ENCODE results near the gene FMC1. TPM values are rescaled to one million over a fixed set of nuclear protein-coding genes. Genes with fewer than 3 reads are reported as not detected.

Gene FMC1
- total RNA-seq, 1 donor from 2014 or later, result 1.6 TPM

DNA sequence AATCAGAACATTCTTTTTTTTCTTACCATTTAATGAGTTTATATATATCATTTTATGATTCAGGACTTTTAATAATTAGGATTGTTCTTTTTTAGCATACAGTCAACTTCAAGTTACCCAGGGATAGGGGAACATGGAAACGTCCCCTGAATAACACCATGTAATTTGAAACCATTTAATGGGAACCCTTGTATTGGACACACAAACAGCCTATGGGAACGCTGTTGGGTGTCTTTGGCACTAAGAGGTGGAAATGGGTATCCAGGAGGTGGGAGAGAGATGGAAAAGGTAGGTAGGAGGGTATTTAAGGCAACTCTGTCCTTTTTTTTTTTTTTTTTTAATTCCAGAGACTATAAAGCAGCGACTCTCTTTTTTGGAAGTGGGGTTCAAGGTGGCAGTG is 21.2 kb downstream of the FMC1 start:
- H3K4me3 ChIP-seq (ENCODE audit: low read depth, low read length), result no peak overlapping the region
- H3K27me3 ChIP-seq (ENCODE audit: control insufficient read depth, insufficient read depth, low read length), result no peaks in the 10 kb centered on the region
- FAIRE-seq (no peak), DNase-seq (ENCODE audit: low read depth) (no peak)
- TF ChIP-seq, protein P1, sequence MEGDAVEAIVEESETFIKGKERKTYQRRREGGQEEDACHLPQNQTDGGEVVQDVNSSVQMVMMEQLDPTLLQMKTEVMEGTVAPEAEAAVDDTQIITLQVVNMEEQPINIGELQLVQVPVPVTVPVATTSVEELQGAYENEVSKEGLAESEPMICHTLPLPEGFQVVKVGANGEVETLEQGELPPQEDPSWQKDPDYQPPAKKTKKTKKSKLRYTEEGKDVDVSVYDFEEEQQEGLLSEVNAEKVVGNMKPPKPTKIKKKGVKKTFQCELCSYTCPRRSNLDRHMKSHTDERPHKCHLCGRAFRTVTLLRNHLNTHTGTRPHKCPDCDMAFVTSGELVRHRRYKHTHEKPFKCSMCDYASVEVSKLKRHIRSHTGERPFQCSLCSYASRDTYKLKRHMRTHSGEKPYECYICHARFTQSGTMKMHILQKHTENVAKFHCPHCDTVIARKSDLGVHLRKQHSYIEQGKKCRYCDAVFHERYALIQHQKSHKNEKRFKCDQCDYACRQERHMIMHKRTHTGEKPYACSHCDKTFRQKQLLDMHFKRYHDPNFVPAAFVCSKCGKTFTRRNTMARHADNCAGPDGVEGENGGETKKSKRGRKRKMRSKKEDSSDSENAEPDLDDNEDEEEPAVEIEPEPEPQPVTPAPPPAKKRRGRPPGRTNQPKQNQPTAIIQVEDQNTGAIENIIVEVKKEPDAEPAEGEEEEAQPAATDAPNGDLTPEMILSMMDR (IDR thresholded peaks at IDR 0.05; ENCODE audit: insufficient read depth, low read length, severe bottlenecking), result no peak
- peaks cover 9% of the 10 kb centered on the region for H3K36me3 ChIP-seq (ENCODE audit: control insufficient read depth, insufficient read depth, low read length)

DNA sequence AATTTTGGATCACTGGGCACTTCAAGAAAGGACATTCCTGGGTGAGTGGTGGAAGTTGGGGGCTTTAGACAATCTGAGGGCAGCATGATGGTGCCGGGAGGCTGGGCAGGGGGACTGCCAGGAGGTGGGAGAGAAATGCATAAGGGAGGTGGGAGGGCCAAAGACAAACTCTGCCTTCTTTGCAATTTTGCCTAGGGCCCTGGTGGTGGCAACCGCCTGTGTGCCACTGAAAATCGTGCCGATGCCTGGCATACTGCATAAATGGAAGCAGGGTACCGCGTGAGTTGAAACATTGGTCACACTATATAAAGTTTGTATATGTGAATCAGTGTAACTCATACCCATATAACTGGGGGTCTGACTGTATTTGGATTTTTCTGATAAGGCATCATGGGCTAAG is 21.8 kb downstream of the FMC1 start:
- FAIRE-seq, result no peak
- DNase-seq (ENCODE audit: low read depth), result no peak
- Histone ChIP-seq H3K4me3 (ENCODE audit: low read depth, low read length) (no peak overlapping the region), H3K27me3 (ENCODE audit: control insufficient read depth, insufficient read depth, low read length) (no peaks in the 10 kb centered on the region), H3K36me3 (ENCODE audit: control insufficient read depth, insufficient read depth, low read length) (peaks cover 11% of the 10 kb centered on the region)
- TF ChIP-seq, protein P1 (IDR thresholded peaks at IDR 0.05; ENCODE audit: insufficient read depth, low read length, severe bottlenecking), result no peak

DNA sequence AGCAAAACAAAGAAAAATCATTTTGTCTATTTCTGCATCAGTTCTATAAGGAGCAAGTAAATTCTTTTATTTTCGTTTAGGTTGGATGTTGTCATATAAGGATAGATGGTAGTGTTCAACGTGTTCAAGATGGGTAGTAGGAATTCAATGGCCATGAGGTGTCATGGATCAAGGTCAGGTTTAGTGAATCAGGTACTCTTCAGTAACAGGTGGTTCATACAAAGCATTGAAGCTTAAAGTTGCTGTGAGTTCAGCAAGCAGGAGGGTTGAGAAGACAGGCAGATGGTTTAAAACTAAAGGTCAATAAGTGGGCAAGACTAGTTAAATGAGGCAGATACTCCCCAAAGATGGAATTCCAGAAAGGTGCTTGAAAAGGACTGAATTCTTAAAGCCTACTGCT is 24.2 kb downstream of the FMC1 start:
- no peak overlapping the region for H3K4me3 ChIP-seq (ENCODE audit: low read depth, low read length)
- TF ChIP-seq, protein P1 (IDR thresholded peaks at IDR 0.05; ENCODE audit: insufficient read depth, low read length, severe bottlenecking), result no peak
- FAIRE-seq, result no peak
- no peaks in the 10 kb centered on the region for H3K27me3 ChIP-seq (ENCODE audit: control insufficient read depth, insufficient read depth, low read length)
- no peak for DNase-seq (ENCODE audit: low read depth)
- H3K36me3 ChIP-seq (ENCODE audit: control insufficient read depth, insufficient read depth, low read length), result peaks cover 11% of the 10 kb centered on the region

DNA sequence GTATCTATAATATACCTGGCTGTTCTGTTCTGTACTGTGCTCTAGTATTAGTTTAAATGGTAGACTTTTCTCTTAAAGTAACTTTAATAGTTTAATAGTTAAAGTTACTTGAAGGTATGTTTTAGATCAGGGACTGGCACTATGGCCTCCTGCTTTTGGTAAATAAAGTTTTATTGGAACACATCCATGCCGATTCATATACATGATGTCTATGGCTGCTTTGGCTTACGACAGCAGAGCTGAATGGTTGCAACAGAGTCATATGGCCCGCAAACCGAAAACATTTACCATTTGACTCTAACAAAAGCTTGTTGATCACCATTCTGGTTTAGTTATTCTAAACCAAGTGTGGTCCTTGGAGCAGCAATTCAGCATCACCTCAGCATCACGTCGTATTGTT is 25.3 kb downstream of the FMC1 start:
- Histone ChIP-seq H3K36me3 (ENCODE audit: control insufficient read depth, insufficient read depth, low read length) (peaks cover 11% of the 10 kb centered on the region), H3K4me3 (ENCODE audit: low read depth, low read length) (no peak overlapping the region), H3K27me3 (ENCODE audit: control insufficient read depth, insufficient read depth, low read length) (no peaks in the 10 kb centered on the region)
- TF ChIP-seq, protein P1 (IDR thresholded peaks at IDR 0.05; ENCODE audit: insufficient read depth, low read length, severe bottlenecking), result no peak
- no peak for DNase-seq (ENCODE audit: low read depth)
- no peak for FAIRE-seq

DNA sequence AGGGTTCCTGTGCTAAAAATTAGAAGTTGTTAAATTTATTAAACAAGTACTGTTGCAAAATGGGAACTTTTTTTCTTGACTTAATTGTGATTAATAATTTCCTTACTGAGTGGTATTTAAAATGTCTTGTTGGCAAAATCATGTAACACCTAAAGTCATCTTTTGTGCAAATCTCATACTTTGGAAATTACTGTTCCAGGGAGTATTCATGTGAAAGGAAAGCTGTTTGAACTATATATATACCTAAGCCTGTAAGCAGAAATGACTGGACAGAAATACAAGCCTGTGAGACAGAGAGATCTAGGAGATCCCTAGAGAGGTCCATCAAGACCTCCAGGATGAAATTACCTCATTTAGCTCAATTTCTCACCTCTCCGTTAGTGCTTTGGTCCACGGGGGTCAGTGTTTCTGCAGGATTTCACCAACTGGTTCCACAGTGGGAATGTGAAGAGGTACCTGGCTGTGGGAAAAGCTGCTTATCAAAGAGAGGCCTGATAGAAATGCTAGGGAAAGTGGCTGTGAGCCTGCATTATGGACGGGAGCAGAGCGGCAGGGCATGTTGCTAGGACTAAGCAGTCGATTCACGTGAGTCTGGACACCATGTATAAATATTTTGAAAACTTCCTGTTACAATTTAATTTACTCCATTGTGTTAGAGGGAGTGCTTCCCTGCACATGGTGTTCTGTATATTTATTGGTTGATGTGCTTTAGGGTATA is 26.5 kb downstream of the FMC1 start:
- Histone ChIP-seq H3K4me3 (ENCODE audit: low read depth, low read length) (no peak overlapping the region), H3K36me3 (ENCODE audit: control insufficient read depth, insufficient read depth, low read length) (peaks cover 11% of the 10 kb centered on the region), H3K27me3 (ENCODE audit: control insufficient read depth, insufficient read depth, low read length) (no peaks in the 10 kb centered on the region)
- TF ChIP-seq, protein P1 (IDR thresholded peaks at IDR 0.05; ENCODE audit: insufficient read depth, low read length, severe bottlenecking), result no peak
- no peak for DNase-seq (ENCODE audit: low read depth)
- FAIRE-seq, result no peak

Data from bronchial epithelial cell (primary cell).